Right lobe of liver (tissue), 6 donors: ENCODE results near the gene SIRPA. TPM values are rescaled to one million over a fixed set of nuclear protein-coding genes. Genes with fewer than 3 reads are reported as not detected.

Source experiments
- ATAC-seq, 4 donors: fragments of 200-7000 bp; cut with Tn5 transposase; one replicate each; pipeline ENCODE4 v1.9.1; 2020; ENCODE audit warnings: mild to moderate bottlenecking in 4 of 4, moderate library complexity in 4 of 4
- DNase-seq, 3 donors: peaks; one replicate each; pipeline ENCODE4 v3.0.0-alpha.2; 2020
- H3K27ac ChIP-seq, 3 donors: fragments of 200-600 bp; one replicate each; pipeline ENCODE4 v1.8.0; 2022
- H3K27me3 ChIP-seq, 2 donors: fragments of 200-600 bp; one replicate each; pipeline ENCODE4 v1.8.0; 2022
- H3K36me3 ChIP-seq, 4 donors: fragments of 200-600 bp; sonication (generic) in 1 of 4; one replicate each; pipeline versions ENCODE4 v1.5.1 to v1.8.0; 2017 to 2022; ENCODE audit warnings: control low read depth in 1 of 4
- H3K4me1 ChIP-seq, 4 donors: fragments of 200-600 bp; sonication (generic) in 1 of 4; one replicate each; pipeline versions ENCODE4 v1.5.1 to v1.8.0; 2017 to 2022; ENCODE audit warnings: control low read depth in 1 of 4
- H3K4me3 ChIP-seq, 3 donors: fragments of 200-600 bp; one replicate each; pipeline ENCODE4 v1.8.0; 2022
- H3K9me3 ChIP-seq, 4 donors: fragments of 200-600 bp; sonication (generic) in 1 of 4; one replicate each; pipeline versions ENCODE4 v1.5.1 to v1.8.0; 2017 to 2022; ENCODE audit warnings: control low read depth in 1 of 4
- CTCF ChIP-seq, 4 donors: fragments of 200-600 bp in 3 of 4; fragments of 450-650 bp in 1 of 4; IDR thresholded peaks; one replicate each; pipeline versions ENCODE4 v1.5.1 to v1.8.0; 2016 to 2022; ENCODE audit warnings: antibody characterized with exemption in 4 of 4, mild to moderate bottlenecking in 2 of 4
- POLR2A ChIP-seq: fragments of 450-650 bp; IDR thresholded peaks from one replicate; pipeline ENCODE4 v1.6.1; 2017; ENCODE audit warnings: antibody characterized with exemption, mild to moderate bottlenecking
- WGBS: methylation state at CpG from one replicate; pipeline ENCODE4 v1.1.6; 2018; ENCODE audit warnings: low coverage, low lambda C conversion rate; ENCODE audit not compliant: insufficient coverage; ENCODE audit errors: missing lambda C conversion rate; 5-methylcytosine and 5-hydroxymethylcytosine counted together
- intact Hi-C, 2 donors: fragments of 100-400 bp; cut with DNase I; formaldehyde crosslinking; loops; one replicate each; pipeline versions ENCODE4 v1.11.2 to v1.14.1; 2022
- total RNA-seq, 6 experiments: library from RNA; depleted of rRNA in 2 of 6; stranded (reverse); fragments of >200 nt in 2 of 6; fragmentation: NEBNext Ultra II Directional in 3 of 6; extraction: Animal tissue kit (Norgen Biotek cat#: 25700) in 3 of 6; gene quantifications; one replicate each; pipeline versions ENCODE4 v1.1.0 to v1.2.4, GENCODE V29; 2016 to 2023
- donor health status: DM: no; HTN: yes; CAD: no.
- donor health status: DM: no; HTN: no; CAD: no.
- donor health status: DM: no; HTN: no; CAD: no.
- donor health status: DM: no; HTN: yes; CAD: no.
- donor health status: DM: no; HTN: yes; CAD: no.

Gene SIRPA
- total RNA-seq, 6 experiments from 2014 or later: 26.8 to 42.7 (median 34.8) TPM

GRCh38 chr20:1975291-1975690 is 80.1 kb downstream of the SIRPA start:
- DNase-seq: no peak
- ATAC-seq: no peak
- Histone ChIP-seq H3K36me3 (no peaks in the 10 kb centered on the region), H3K9me3 (no peaks in the 10 kb centered on the region), H3K4me3 (no peak overlapping the region), H3K27me3 (no peaks in the 10 kb centered on the region), H3K27ac (no peak overlapping the region), H3K4me1 (no peaks in the 10 kb centered on the region)
- TF ChIP-seq POLR2A (no peak), CTCF (IDR thresholded peaks at IDR 0.05) (no peak)
- intact Hi-C loops: no loop called here
- WGBS: 86% methylated on average over 11 of the region's 11 CpGs

GRCh38 chr20:1979106-1979778 is 84.0 kb downstream of the SIRPA start:
- Histone ChIP-seq H3K36me3 (no peaks in the 10 kb centered on the region), H3K9me3 (no peaks in the 10 kb centered on the region), H3K4me1 (no peaks in the 10 kb centered on the region), H3K27me3 (no peaks in the 10 kb centered on the region), H3K27ac (no peak overlapping the region), H3K4me3 (no peak overlapping the region)
- WGBS: 12% methylated on average over 3 of the region's 3 CpGs
- no peak for ATAC-seq
- DNase-seq: no peak
- TF ChIP-seq POLR2A (no peak), CTCF (IDR thresholded peaks at IDR 0.05) (no peak)
- intact Hi-C loops: no loop called here

- no peaks in the 10 kb centered on the region for H3K36me3 ChIP-seq
- no peaks in the 10 kb centered on the region for H3K4me1 ChIP-seq
- TF ChIP-seq POLR2A (no peak), CTCF (IDR thresholded peaks at IDR 0.05) (no peak)
- H3K4me3 ChIP-seq: no peak overlapping the region
- H3K27ac ChIP-seq: no peak overlapping the region
- H3K9me3 ChIP-seq: no peaks in the 10 kb centered on the region
- intact Hi-C loops: loop anchor here in 1 of 2 donors (10.0 kb wide), 1 partner anchor 192 kb away; no protein-coding TSS in a partner anchor
- ATAC-seq (peak in 1 of 4 donors; percentile 39), DNase-seq (no peak)
- no peaks in the 10 kb centered on the region for H3K27me3 ChIP-seq
- WGBS: no CpG with 5 or more reads among the region's 5 CpGs
These were observed 87.5 kb downstream of the SIRPA start for GRCh38 chr20:1982686-1983085.

GRCh38 chr20:1983301-1983700 is 88.1 kb downstream of the SIRPA start:
- H3K4me1 ChIP-seq: no peaks in the 10 kb centered on the region
- no peaks in the 10 kb centered on the region for H3K36me3 ChIP-seq
- DNase-seq (no peak), ATAC-seq (peak in 2 of 4 donors; percentile 7 to 28)
- no peak overlapping the region for H3K27ac ChIP-seq
- TF ChIP-seq CTCF (IDR thresholded peaks at IDR 0.05) (no peak), POLR2A (no peak)
- H3K27me3 ChIP-seq: no peaks in the 10 kb centered on the region
- WGBS: 23% methylated on average over 3 of the region's 4 CpGs
- intact Hi-C loops: loop anchor here in 1 of 2 donors (10.0 kb wide), 1 partner anchor 192 kb away; no protein-coding TSS in a partner anchor
- H3K9me3 ChIP-seq: no peaks in the 10 kb centered on the region
- H3K4me3 ChIP-seq: no peak overlapping the region
